Measurements from ENCODE around the gene TMEM212. TPM values are rescaled to one million over a fixed set of nuclear protein-coding genes. Genes with fewer than 3 reads are reported as not detected.

TMEM212 gene
- total RNA-seq, 1 experiment from 2014 or later = not detected

GRCh38 chr3:171835613-171836012 is 7.5 kb upstream of the TMEM212 start:
- Histone ChIP-seq H3K36me3 (ENCODE audit: control insufficient read depth, insufficient read depth, low read length) (no peaks in the 10 kb centered on the region), H3K4me1 (peaks cover 8% of the 10 kb centered on the region), H3K27me3 (replicated peaks; ENCODE audit: control insufficient read depth, insufficient read depth, low read length) (no peaks in the 10 kb centered on the region), H3K4me3 (ENCODE audit: low read depth, low read length) (no peak overlapping the region), H3K9me3 (no peaks in the 10 kb centered on the region)
- Mint-ChIP-seq H3K27ac (ENCODE audit: unreplicated experiment) (no peak overlapping the region), H3K4me1 (ENCODE audit: low read depth, unreplicated experiment) (peaks cover 8% of the 10 kb centered on the region), H3K9me3 (ENCODE audit: unreplicated experiment) (no peaks in the 10 kb centered on the region), H3K4me3 (ENCODE audit: unreplicated experiment) (no peak overlapping the region), H3K36me3 (ENCODE audit: insufficient read depth, unreplicated experiment) (no peaks in the 10 kb centered on the region), H3K27me3 (ENCODE audit: insufficient read depth, unreplicated experiment) (no peaks in the 10 kb centered on the region)
- BruUV-seq (replicated peaks) = no TSS peak
- POLR2A ChIA-PET = no interaction called here
- no peak for TF ChIP-seq CTCF (IDR thresholded peaks at IDR 0.05; ENCODE audit: insufficient read depth in 1 of 2, low read depth in 1 of 2, low read length in 1 of 2, severe bottlenecking in 1 of 2, unreplicated experiment in 1 of 2)
- intact Hi-C loops (cut with micrococcal nuclease; ENCODE audit: unreplicated experiment) = no loop called here
- CTCF ChIA-PET = interaction anchor here (0.6 kb wide), 1 partner anchor 294 kb away, joined by 3 read pairs; no protein-coding TSS in a partner anchor
- DNase-seq = no peak

DNA sequence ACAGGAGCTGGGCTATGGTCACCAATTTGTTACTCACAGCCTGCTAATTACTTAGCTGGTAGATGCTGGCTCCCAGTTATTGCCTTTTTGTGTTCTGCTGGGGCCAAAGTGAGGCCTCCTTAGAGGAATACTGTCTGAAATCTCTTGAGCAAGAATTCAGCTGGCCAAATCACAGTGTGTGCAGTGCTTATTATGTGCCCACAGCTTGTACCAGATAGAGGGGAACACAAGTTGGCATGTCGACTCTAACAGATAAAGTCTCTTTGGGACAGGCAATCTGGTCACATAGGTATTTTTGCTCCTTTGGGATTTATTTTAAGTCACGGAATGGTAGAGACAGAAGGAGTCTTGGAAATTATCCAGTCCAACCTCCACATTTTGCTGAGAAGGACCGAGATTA is 6.3 kb upstream of the TMEM212 start:
- BruUV-seq (replicated peaks) = no TSS peak
- no peaks in the 10 kb centered on the region for H3K27me3 Mint-ChIP-seq (ENCODE audit: insufficient read depth, unreplicated experiment)
- CTCF ChIA-PET = no interaction called here
- no peak for DNase-seq
- no peaks in the 10 kb centered on the region for H3K27me3 ChIP-seq (replicated peaks; ENCODE audit: control insufficient read depth, insufficient read depth, low read length)
- no peak overlapping the region for H3K27ac Mint-ChIP-seq (ENCODE audit: unreplicated experiment)
- no peaks in the 10 kb centered on the region for H3K9me3 ChIP-seq
- POLR2A ChIA-PET = interaction anchor here (0.6 kb wide), 1 partner anchor 27 kb away, joined by 3 read pairs; the partner anchor contains the start of gene PLD1
- H3K36me3 ChIP-seq (ENCODE audit: control insufficient read depth, insufficient read depth, low read length) = no peaks in the 10 kb centered on the region
- H3K4me1 ChIP-seq = peaks cover 16% of the 10 kb centered on the region
- H3K4me1 Mint-ChIP-seq (ENCODE audit: low read depth, unreplicated experiment) = peaks cover 20% of the 10 kb centered on the region
- H3K4me3 ChIP-seq (ENCODE audit: low read depth, low read length) = no peak overlapping the region
- H3K4me3 Mint-ChIP-seq (ENCODE audit: unreplicated experiment) = no peak overlapping the region
- no peaks in the 10 kb centered on the region for H3K9me3 Mint-ChIP-seq (ENCODE audit: unreplicated experiment)
- no peaks in the 10 kb centered on the region for H3K36me3 Mint-ChIP-seq (ENCODE audit: insufficient read depth, unreplicated experiment)
- intact Hi-C loops (cut with micrococcal nuclease; ENCODE audit: unreplicated experiment) = no loop called here
- no peak for TF ChIP-seq CTCF (IDR thresholded peaks at IDR 0.05; ENCODE audit: insufficient read depth in 1 of 2, low read depth in 1 of 2, low read length in 1 of 2, severe bottlenecking in 1 of 2, unreplicated experiment in 1 of 2)

GRCh38 chr3:171837698-171838097 is 5.5 kb upstream of the TMEM212 start:
- Mint-ChIP-seq H3K9me3 (ENCODE audit: unreplicated experiment) (no peaks in the 10 kb centered on the region), H3K27me3 (ENCODE audit: insufficient read depth, unreplicated experiment) (no peaks in the 10 kb centered on the region), H3K36me3 (ENCODE audit: insufficient read depth, unreplicated experiment) (no peaks in the 10 kb centered on the region), H3K4me3 (ENCODE audit: unreplicated experiment) (no peak overlapping the region), H3K27ac (ENCODE audit: unreplicated experiment) (no peak overlapping the region), H3K4me1 (ENCODE audit: low read depth, unreplicated experiment) (peaks cover 21% of the 10 kb centered on the region)
- ChIA-PET POLR2A (no interaction called here), CTCF (interaction anchor here (0.9 kb wide), 1 partner anchor 8 kb away, joined by 3 read pairs; no protein-coding TSS in a partner anchor)
- no peaks in the 10 kb centered on the region for H3K27me3 ChIP-seq (replicated peaks; ENCODE audit: control insufficient read depth, insufficient read depth, low read length)
- BruUV-seq (replicated peaks) = no TSS peak
- H3K36me3 ChIP-seq (ENCODE audit: control insufficient read depth, insufficient read depth, low read length) = no peaks in the 10 kb centered on the region
- intact Hi-C loops (cut with micrococcal nuclease; ENCODE audit: unreplicated experiment) = no loop called here
- H3K4me3 ChIP-seq (ENCODE audit: low read depth, low read length) = no peak overlapping the region
- no peaks in the 10 kb centered on the region for H3K9me3 ChIP-seq
- no peak for TF ChIP-seq CTCF (IDR thresholded peaks at IDR 0.05; ENCODE audit: insufficient read depth in 1 of 2, low read depth in 1 of 2, low read length in 1 of 2, severe bottlenecking in 1 of 2, unreplicated experiment in 1 of 2)
- DNase-seq = no peak
- H3K4me1 ChIP-seq = peaks cover 16% of the 10 kb centered on the region
